ENCODE results near the gene NMT2. TPM values are rescaled to one million over a fixed set of nuclear protein-coding genes. Genes with fewer than 3 reads are reported as not detected.
A peak's percentile ranks its signal among the peaks of the same experiment; 100 is the strongest.

The NMT2 gene
- total RNA-seq, 1 donor from 2014 or later = 13.7 TPM

DNA sequence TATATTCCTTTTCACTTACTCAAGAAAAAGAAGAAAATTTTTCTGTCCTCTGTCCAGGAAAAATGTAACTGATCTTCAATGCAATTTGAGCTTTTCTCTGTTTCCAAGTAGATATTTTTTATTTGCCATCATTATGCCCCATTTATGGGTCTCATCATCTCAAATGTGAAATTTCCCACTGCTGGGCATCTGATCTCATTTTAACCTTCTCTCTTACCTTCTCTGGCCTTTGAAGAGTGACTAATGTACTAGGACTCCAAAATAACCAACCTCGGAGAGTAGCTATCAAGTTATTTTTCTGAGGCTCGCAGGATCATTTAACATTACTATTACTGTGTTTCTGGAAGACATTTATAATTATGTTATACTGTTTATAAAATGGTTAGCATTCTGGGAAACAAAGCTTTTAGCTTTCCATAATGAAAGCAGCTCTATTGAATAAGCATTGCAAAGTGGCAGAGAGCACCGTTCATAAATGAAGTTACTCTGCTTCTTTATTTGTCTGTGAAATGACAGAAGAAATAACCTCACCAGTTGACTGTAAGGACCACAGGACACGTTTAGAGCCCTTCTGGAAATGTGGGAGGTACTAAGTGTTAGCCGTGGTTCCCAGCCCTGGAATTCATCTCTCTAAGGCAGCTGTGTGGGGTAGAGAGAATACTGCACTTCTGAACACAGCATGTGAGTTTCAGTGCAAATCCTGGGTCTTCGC lies 33.3 kb upstream of the NMT2 start:
- TF ChIP-seq, protein P1, sequence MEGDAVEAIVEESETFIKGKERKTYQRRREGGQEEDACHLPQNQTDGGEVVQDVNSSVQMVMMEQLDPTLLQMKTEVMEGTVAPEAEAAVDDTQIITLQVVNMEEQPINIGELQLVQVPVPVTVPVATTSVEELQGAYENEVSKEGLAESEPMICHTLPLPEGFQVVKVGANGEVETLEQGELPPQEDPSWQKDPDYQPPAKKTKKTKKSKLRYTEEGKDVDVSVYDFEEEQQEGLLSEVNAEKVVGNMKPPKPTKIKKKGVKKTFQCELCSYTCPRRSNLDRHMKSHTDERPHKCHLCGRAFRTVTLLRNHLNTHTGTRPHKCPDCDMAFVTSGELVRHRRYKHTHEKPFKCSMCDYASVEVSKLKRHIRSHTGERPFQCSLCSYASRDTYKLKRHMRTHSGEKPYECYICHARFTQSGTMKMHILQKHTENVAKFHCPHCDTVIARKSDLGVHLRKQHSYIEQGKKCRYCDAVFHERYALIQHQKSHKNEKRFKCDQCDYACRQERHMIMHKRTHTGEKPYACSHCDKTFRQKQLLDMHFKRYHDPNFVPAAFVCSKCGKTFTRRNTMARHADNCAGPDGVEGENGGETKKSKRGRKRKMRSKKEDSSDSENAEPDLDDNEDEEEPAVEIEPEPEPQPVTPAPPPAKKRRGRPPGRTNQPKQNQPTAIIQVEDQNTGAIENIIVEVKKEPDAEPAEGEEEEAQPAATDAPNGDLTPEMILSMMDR (IDR thresholded peaks at IDR 0.05) = no peak
- H3K27me3 Mint-ChIP-seq (ENCODE audit: low read depth) = no peaks in the 10 kb centered on the region
- no peak overlapping the region for H3K4me3 Mint-ChIP-seq (ENCODE audit: unreplicated experiment)
- H3K4me1 Mint-ChIP-seq (ENCODE audit: low read depth) = peaks cover 50% of the 10 kb centered on the region
- H3K27ac Mint-ChIP-seq (ENCODE audit: unreplicated experiment) = peak overlapping the region; percentile 85
- no peaks in the 10 kb centered on the region for H3K36me3 Mint-ChIP-seq (ENCODE audit: low read depth)
- no peak for DNase-seq (ENCODE audit: low spot score)
- H3K9me3 Mint-ChIP-seq (ENCODE audit: low read depth) = no peaks in the 10 kb centered on the region

DNA sequence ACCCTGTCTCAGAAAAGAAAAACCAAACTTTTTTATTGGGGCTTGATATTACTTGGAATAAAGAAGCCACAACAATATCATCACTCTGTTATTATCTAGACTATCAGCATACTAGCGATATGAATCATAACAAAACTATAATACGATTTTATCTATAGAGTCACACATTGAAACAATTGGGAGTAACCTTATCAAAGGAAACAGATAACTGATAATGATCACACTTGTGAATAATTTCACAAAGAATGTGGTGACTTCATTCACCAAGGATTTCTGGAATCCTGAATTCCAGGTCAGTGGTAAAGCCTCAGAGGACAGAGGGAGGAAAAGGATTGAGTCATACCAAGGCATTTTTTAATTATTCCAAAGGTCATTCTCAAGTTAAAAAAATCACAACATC lies 32.1 kb upstream of the NMT2 start:
- Mint-ChIP-seq H3K4me3 (ENCODE audit: unreplicated experiment) (no peak overlapping the region), H3K27me3 (ENCODE audit: low read depth) (no peaks in the 10 kb centered on the region), H3K36me3 (ENCODE audit: low read depth) (no peaks in the 10 kb centered on the region), H3K27ac (ENCODE audit: unreplicated experiment) (peak overlapping the region; percentile 59), H3K9me3 (ENCODE audit: low read depth) (no peaks in the 10 kb centered on the region), H3K4me1 (ENCODE audit: low read depth) (peaks cover 50% of the 10 kb centered on the region)
- TF ChIP-seq, protein P1 (IDR thresholded peaks at IDR 0.05) = no peak
- no peak for DNase-seq (ENCODE audit: low spot score)

DNA sequence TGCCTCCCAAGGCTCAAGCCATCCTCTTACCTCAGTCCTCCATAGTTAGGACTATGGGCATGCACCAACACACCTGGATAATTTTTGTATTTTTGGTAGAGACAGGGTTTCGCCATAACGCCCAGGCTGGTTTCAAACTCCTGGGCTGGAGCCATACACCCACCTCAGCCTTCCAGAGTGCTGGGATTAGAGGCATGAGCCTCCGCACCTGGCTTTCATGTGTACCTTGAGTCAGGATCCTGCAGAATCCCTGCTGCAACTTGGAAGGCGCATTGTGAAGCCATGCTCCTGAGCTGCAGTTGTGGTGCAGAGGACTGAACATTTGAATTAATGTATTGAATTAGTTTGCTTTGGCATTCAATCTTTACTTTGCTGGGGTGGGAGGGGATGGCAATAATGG lies 29.4 kb upstream of the NMT2 start:
- Mint-ChIP-seq H3K4me3 (ENCODE audit: unreplicated experiment) (no peak overlapping the region), H3K36me3 (ENCODE audit: low read depth) (no peaks in the 10 kb centered on the region), H3K27ac (ENCODE audit: unreplicated experiment) (no peak overlapping the region), H3K9me3 (ENCODE audit: low read depth) (no peaks in the 10 kb centered on the region), H3K27me3 (ENCODE audit: low read depth) (no peaks in the 10 kb centered on the region), H3K4me1 (ENCODE audit: low read depth) (peaks cover 47% of the 10 kb centered on the region)
- no peak for DNase-seq (ENCODE audit: low spot score)
- TF ChIP-seq, protein P1 (IDR thresholded peaks at IDR 0.05) = no peak

DNA sequence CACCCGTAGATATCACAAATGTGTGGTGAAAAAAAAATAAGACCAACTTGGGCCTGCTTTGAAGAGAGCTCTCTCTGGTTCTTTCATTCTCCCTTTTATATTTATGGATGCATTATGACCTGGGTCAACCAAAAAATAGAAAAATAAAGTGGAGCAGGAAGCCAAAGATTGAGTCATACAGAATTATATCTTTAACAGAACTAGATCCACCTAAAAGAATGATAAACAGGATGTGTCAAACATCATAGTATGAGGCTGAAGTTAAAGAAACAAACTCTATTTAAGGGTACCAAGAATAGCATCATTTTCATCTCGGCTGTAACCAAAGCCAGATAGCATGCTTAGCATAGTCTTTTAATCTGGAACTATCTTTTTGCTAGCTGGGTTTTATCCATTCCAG lies 28.8 kb upstream of the NMT2 start:
- DNase-seq (ENCODE audit: low spot score) = no peak
- Mint-ChIP-seq H3K9me3 (ENCODE audit: low read depth) (no peaks in the 10 kb centered on the region), H3K36me3 (ENCODE audit: low read depth) (no peaks in the 10 kb centered on the region), H3K4me1 (ENCODE audit: low read depth) (peaks cover 41% of the 10 kb centered on the region), H3K27ac (ENCODE audit: unreplicated experiment) (no peak overlapping the region), H3K4me3 (ENCODE audit: unreplicated experiment) (no peak overlapping the region), H3K27me3 (ENCODE audit: low read depth) (no peaks in the 10 kb centered on the region)
- TF ChIP-seq, protein P1 (IDR thresholded peaks at IDR 0.05) = no peak

- Mint-ChIP-seq H3K36me3 (ENCODE audit: low read depth) (no peaks in the 10 kb centered on the region), H3K4me3 (ENCODE audit: unreplicated experiment) (no peak overlapping the region), H3K4me1 (ENCODE audit: low read depth) (peaks cover 30% of the 10 kb centered on the region), H3K27ac (ENCODE audit: unreplicated experiment) (no peak overlapping the region), H3K9me3 (ENCODE audit: low read depth) (no peaks in the 10 kb centered on the region), H3K27me3 (ENCODE audit: low read depth) (no peaks in the 10 kb centered on the region)
- DNase-seq (ENCODE audit: low spot score) = no peak
- TF ChIP-seq, protein P1 (IDR thresholded peaks at IDR 0.05) = no peak
These were observed 27.7 kb upstream of the NMT2 start for GRCh38 chr10:15196021-15196834.

Data from chondrocyte (in vitro differentiated cells).